Adrenal gland (tissue), 5 donors: Measurements from ENCODE around the gene TMEM132A.

ENCODE experiments used
- CTCF ChIP-seq, 6 experiments: fragments of 450-650 bp in 4 of 6; fragments of 200-600 bp in 2 of 6; sonication (generic) in 1 of 6; IDR thresholded peaks; 1 replicate in 5 of 6; 2 replicates in 1 of 6; pipeline versions ENCODE4 v1.5.1 to v1.8.0; 2016 to 2021; ENCODE audit warnings: antibody characterized with exemption in 6 of 6, mild to moderate bottlenecking in 2 of 6, moderate library complexity in 1 of 6
- POLR2A ChIP-seq, 2 donors: fragments of 450-650 bp; IDR thresholded peaks; one replicate each; pipeline ENCODE4 v1.6.1; 2017; ENCODE audit warnings: antibody characterized with exemption in 2 of 2, mild to moderate bottlenecking in 2 of 2, moderate library complexity in 1 of 2
- donor health status: DM: no; HTN: no; CAD: no.

- TF ChIP-seq CTCF (IDR thresholded peaks at IDR 0.05) (no peak), POLR2A (IDR thresholded peaks at IDR 0.05) (no peak)
Measured at GRCh38 chr11:60908803-60909202, 15.5 kb upstream of the TMEM132A start.
